Measurements from ENCODE around the gene BABAM2.
"Not testable (repeated sequence)": the region's sequence is repeated elsewhere in the genome, so short reads cannot be mapped to it uniquely, and the experiment has no call there.

GRCh38 chr2:27968957-27969356 is 78.4 kb downstream of the BABAM2 start:
- not testable (repeated sequence) for TF ChIP-seq CTCF (conservative IDR thresholded peaks at IDR 0.05; ENCODE audit: low read depth, low read length); EZH2 (IDR thresholded peaks at IDR 0.05; ENCODE audit: low read length, unreplicated experiment); EZH2phosphoT487 (IDR thresholded peaks at IDR 0.05; ENCODE audit: borderline replicate concordance, low read length)

Measured in PC-3 (cell line).